ENCODE results near the gene DGKI. TPM values are rescaled to one million over a fixed set of nuclear protein-coding genes. Genes with fewer than 3 reads are reported as not detected.

DGKI gene
- polyA plus RNA-seq, 2 of the 4 experiments (the other 2 are of a cell fraction) = 0.05 to 0.08 TPM

DNA sequence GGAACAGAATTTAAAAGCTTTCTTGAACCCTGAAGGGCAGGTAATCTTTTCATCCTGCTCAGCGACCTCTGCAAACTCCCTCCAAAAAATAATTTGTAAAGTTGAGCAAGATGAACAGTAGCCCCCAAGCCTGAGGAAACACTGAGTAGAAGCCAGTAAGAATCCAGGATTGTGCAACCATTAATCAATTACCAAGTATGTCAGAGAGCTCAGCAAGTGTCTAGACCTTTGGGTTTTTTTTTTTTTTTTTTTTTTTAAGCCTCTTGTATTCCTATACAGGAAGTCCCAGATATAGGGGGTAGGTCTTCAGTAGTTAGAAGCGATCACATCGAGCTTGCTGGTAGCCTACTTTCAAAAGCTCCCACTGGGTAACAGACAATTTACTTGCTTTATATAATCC, 155.2 kb downstream of the DGKI start:
- ATAC-seq = no peak
- Histone ChIP-seq H3K9me3 (no peaks in the 10 kb centered on the region), H3K27ac (no peak overlapping the region), H3K4me1 (no peaks in the 10 kb centered on the region), H3K4me2 (no peak overlapping the region), H3K4me3 (no peak overlapping the region)
- DNase-seq (ENCODE audit: low read depth in 1 of 2, low spot score in 1 of 2) = no peak
- ChIA-PET POLR2A (no interaction called here), CTCF (interaction anchor here (0.9 to 1.2 kb wide), 2 partner anchors 9 to 15 kb away, joined by 3 to 4 read pairs; no protein-coding TSS in a partner anchor)
- no peak for TF ChIP-seq SMC3 (IDR thresholded peaks at IDR 0.05)
- TF ChIP-seq, protein P1, sequence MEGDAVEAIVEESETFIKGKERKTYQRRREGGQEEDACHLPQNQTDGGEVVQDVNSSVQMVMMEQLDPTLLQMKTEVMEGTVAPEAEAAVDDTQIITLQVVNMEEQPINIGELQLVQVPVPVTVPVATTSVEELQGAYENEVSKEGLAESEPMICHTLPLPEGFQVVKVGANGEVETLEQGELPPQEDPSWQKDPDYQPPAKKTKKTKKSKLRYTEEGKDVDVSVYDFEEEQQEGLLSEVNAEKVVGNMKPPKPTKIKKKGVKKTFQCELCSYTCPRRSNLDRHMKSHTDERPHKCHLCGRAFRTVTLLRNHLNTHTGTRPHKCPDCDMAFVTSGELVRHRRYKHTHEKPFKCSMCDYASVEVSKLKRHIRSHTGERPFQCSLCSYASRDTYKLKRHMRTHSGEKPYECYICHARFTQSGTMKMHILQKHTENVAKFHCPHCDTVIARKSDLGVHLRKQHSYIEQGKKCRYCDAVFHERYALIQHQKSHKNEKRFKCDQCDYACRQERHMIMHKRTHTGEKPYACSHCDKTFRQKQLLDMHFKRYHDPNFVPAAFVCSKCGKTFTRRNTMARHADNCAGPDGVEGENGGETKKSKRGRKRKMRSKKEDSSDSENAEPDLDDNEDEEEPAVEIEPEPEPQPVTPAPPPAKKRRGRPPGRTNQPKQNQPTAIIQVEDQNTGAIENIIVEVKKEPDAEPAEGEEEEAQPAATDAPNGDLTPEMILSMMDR (IDR thresholded peaks at IDR 0.05) = no peak
- no peak for TF ChIP-seq RARB (CRISPR knock-in tag; IDR thresholded peaks at IDR 0.05)
- no peak for TF ChIP-seq HOXB13 (CRISPR knock-in tag; IDR thresholded peaks at IDR 0.05; ENCODE audit: low read depth)
- no peak for TF ChIP-seq EP300 (IDR thresholded peaks at IDR 0.05)
- no peak for TF ChIP-seq RAD21 (conservative IDR thresholded peaks at IDR 0.05 in 1 of 2, IDR thresholded peaks at IDR 0.05 in 1 of 2)
- no peak for TF ChIP-seq RCOR1 (IDR thresholded peaks at IDR 0.05; ENCODE audit: low read depth, low read length)
- no peak for TF ChIP-seq ZC3H11A (IDR thresholded peaks at IDR 0.05)
- no peak for TF ChIP-seq CBX8 (IDR thresholded peaks at IDR 0.05)
- no peak for TF ChIP-seq EHMT2 (IDR thresholded peaks at IDR 0.05; ENCODE audit: low read depth)
- TF ChIP-seq CEBPB (IDR thresholded peaks at IDR 0.05) = no peak
- TF ChIP-seq, protein P2, sequence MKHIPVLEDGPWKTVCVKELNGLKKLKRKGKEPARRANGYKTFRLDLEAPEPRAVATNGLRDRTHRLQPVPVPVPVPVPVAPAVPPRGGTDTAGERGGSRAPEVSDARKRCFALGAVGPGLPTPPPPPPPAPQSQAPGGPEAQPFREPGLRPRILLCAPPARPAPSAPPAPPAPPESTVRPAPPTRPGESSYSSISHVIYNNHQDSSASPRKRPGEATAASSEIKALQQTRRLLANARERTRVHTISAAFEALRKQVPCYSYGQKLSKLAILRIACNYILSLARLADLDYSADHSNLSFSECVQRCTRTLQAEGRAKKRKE (CRISPR knock-in tag; IDR thresholded peaks at IDR 0.05; ENCODE audit: low read depth) = no peak
- no peak for TF ChIP-seq PHF8 (IDR thresholded peaks at IDR 0.05; ENCODE audit: borderline replicate concordance, low read depth)
- TF ChIP-seq EHF (CRISPR knock-in tag; IDR thresholded peaks at IDR 0.05) = no peak
- no peak for TF ChIP-seq JUNB (IDR thresholded peaks at IDR 0.05)
- TF ChIP-seq ESRRA (IDR thresholded peaks at IDR 0.05; ENCODE audit: borderline replicate concordance, low read length) = no peak
- no peak for TF ChIP-seq KDM5A (IDR thresholded peaks at IDR 0.05)
- TF ChIP-seq, protein P3, sequence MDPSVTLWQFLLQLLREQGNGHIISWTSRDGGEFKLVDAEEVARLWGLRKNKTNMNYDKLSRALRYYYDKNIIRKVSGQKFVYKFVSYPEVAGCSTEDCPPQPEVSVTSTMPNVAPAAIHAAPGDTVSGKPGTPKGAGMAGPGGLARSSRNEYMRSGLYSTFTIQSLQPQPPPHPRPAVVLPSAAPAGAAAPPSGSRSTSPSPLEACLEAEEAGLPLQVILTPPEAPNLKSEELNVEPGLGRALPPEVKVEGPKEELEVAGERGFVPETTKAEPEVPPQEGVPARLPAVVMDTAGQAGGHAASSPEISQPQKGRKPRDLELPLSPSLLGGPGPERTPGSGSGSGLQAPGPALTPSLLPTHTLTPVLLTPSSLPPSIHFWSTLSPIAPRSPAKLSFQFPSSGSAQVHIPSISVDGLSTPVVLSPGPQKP (IDR thresholded peaks at IDR 0.05; ENCODE audit: low read depth, low read length) = no peak
- TF ChIP-seq, protein P4, sequence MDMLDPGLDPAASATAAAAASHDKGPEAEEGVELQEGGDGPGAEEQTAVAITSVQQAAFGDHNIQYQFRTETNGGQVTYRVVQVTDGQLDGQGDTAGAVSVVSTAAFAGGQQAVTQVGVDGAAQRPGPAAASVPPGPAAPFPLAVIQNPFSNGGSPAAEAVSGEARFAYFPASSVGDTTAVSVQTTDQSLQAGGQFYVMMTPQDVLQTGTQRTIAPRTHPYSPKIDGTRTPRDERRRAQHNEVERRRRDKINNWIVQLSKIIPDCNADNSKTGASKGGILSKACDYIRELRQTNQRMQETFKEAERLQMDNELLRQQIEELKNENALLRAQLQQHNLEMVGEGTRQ (IDR thresholded peaks at IDR 0.05) = no peak
- no peak for TF ChIP-seq KDM1A (IDR thresholded peaks at IDR 0.05; ENCODE audit: low read depth)
- WGBS (ENCODE audit: missing lambda C conversion rate) = 44% methylated on average over 3 of the region's 3 CpGs
- no peak for FAIRE-seq

DNA sequence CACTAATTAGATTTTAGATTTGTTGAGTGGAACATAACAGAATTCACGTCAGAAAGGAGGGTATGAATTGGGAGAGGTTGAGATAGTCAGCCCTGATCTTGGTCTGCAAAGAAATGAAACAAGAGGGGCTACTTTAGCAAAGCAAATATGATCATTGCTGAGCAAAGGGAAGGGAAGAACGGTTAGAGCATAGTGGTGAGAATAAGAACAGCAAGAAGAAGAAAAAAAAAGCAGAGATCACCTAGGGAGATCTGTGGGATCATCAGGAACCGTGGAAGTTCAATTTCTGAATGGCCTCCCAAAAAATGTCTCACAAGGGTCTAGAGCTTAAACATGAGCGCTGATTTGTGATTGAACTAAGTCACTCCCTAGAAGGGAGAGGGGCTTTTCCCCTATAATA, 156.1 kb downstream of the DGKI start:
- Histone ChIP-seq H3K27ac (no peak overlapping the region), H3K4me3 (no peak overlapping the region), H3K4me2 (no peak overlapping the region), H3K9me3 (no peaks in the 10 kb centered on the region), H3K4me1 (no peaks in the 10 kb centered on the region)
- CTCF ChIA-PET = interaction anchor here (1.2 kb wide), 1 partner anchor 10 kb away, joined by 4 read pairs; no protein-coding TSS in a partner anchor
- ATAC-seq (peak; percentile 24 to 52; a peak in 2 of 6 replicates), DNase-seq (ENCODE audit: low read depth in 1 of 2, low spot score in 1 of 2) (no peak), FAIRE-seq (no peak)
- POLR2A ChIA-PET = no interaction called here
- WGBS (ENCODE audit: missing lambda C conversion rate) = 16% methylated on average over 4 of the region's 4 CpGs
- TF ChIP-seq CHD2 (IDR thresholded peaks at IDR 0.05; ENCODE audit: low read length, partially characterized antibody) (no peak), SMC3 (IDR thresholded peaks at IDR 0.05) (no peak), ZSCAN20 (CRISPR knock-in tag; IDR thresholded peaks at IDR 0.05) (no peak), HEYL (CRISPR knock-in tag; IDR thresholded peaks at IDR 0.05) (no peak), GATA3 (IDR thresholded peaks at IDR 0.05; ENCODE audit: borderline replicate concordance) (no peak), POLR2A (IDR thresholded peaks at IDR 0.05; ENCODE audit: low read length) (no peak), JUNB (IDR thresholded peaks at IDR 0.05) (no peak)
- TF ChIP-seq, protein P5, sequence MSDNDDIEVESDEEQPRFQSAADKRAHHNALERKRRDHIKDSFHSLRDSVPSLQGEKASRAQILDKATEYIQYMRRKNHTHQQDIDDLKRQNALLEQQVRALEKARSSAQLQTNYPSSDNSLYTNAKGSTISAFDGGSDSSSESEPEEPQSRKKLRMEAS (IDR thresholded peaks at IDR 0.05) = no peak
